ENCODE measurements around the gene UBP1. TPM values are rescaled to one million over a fixed set of nuclear protein-coding genes. Genes with fewer than 3 reads are reported as not detected.

Gene UBP1
- total and polyA plus RNA-seq, 8 donors: 21.0 to 150 (median 67.3) TPM

GRCh38 chr3:33385423-33385822 is 54.8 kb downstream of the UBP1 start:
- no peak for TF ChIP-seq POLR2A (IDR thresholded peaks at IDR 0.05)
- TF ChIP-seq, protein P1, sequence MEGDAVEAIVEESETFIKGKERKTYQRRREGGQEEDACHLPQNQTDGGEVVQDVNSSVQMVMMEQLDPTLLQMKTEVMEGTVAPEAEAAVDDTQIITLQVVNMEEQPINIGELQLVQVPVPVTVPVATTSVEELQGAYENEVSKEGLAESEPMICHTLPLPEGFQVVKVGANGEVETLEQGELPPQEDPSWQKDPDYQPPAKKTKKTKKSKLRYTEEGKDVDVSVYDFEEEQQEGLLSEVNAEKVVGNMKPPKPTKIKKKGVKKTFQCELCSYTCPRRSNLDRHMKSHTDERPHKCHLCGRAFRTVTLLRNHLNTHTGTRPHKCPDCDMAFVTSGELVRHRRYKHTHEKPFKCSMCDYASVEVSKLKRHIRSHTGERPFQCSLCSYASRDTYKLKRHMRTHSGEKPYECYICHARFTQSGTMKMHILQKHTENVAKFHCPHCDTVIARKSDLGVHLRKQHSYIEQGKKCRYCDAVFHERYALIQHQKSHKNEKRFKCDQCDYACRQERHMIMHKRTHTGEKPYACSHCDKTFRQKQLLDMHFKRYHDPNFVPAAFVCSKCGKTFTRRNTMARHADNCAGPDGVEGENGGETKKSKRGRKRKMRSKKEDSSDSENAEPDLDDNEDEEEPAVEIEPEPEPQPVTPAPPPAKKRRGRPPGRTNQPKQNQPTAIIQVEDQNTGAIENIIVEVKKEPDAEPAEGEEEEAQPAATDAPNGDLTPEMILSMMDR (IDR thresholded peaks at IDR 0.05): no peak
- no peak for TF ChIP-seq POLR2AphosphoS5 (IDR thresholded peaks at IDR 0.05)
- TF ChIP-seq EP300 (IDR thresholded peaks at IDR 0.05): no peak
- no peaks in the 10 kb centered on the region for H3K27me3 ChIP-seq
- H3K36me3 ChIP-seq: peaks cover 28 to 87% (median 72%) of the 10 kb centered on the region in 4 donors
- 71 to 82% (median 74%) methylated on average over 5 of the region's 5 CpGs for WGBS, 5 donors
- H3K27ac ChIP-seq: no peak overlapping the region
- intact Hi-C loops (cut with DNase I; ENCODE audit: low total_unique reads): no loop called here
- no peak overlapping the region for H3K4me3 ChIP-seq
- no peaks in the 10 kb centered on the region for H3K4me1 ChIP-seq
- DNase-seq: peak in 1 of 2 donors; percentile 12
- H3K9me3 ChIP-seq: no peaks in the 10 kb centered on the region

DNA sequence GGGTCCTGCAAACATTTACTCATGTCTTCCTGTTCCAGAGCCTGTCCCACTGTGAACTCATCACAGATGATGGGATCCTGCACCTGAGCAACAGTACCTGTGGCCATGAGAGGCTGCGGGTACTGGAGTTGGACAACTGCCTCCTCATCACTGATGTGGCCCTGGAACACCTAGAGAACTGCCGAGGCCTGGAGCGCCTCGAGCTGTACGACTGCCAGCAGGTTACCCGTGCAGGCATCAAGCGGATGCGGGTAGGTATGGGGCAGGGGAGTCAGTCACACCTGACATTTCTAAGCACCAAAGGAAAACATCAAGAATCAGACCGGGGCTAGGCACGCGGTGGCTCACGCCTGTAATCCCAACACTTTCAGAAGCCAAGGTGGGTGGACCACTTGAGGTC is 56.3 kb downstream of the UBP1 start:
- Histone ChIP-seq H3K27ac (no peak overlapping the region), H3K27me3 (no peaks in the 10 kb centered on the region), H3K9me3 (no peaks in the 10 kb centered on the region), H3K4me1 (no peaks in the 10 kb centered on the region), H3K36me3 (peaks cover 16 to 83% (median 61%) of the 10 kb centered on the region in 4 donors), H3K4me3 (no peak overlapping the region)
- no peak for DNase-seq
- intact Hi-C loops (cut with DNase I; ENCODE audit: low total_unique reads): no loop called here
- WGBS, 5 donors: 91 to 99% (median 98%) methylated on average over 12 of the region's 12 CpGs
- TF ChIP-seq, protein P1 (IDR thresholded peaks at IDR 0.05): no peak
- no peak for TF ChIP-seq POLR2A (IDR thresholded peaks at IDR 0.05)
- no peak for TF ChIP-seq POLR2AphosphoS5 (IDR thresholded peaks at IDR 0.05)
- no peak for TF ChIP-seq EP300 (IDR thresholded peaks at IDR 0.05)

GRCh38 chr3:33380653-33381052 is 59.6 kb downstream of the UBP1 start:
- H3K27ac ChIP-seq: no peak overlapping the region
- TF ChIP-seq, protein P1 (IDR thresholded peaks at IDR 0.05): no peak
- no peak for DNase-seq
- H3K36me3 ChIP-seq: peaks cover 9 to 60% (median 41%) of the 10 kb centered on the region in 4 donors
- H3K4me1 ChIP-seq: no peaks in the 10 kb centered on the region
- no peak overlapping the region for H3K4me3 ChIP-seq
- no peaks in the 10 kb centered on the region for H3K27me3 ChIP-seq
- H3K9me3 ChIP-seq: no peaks in the 10 kb centered on the region
- intact Hi-C loops (cut with DNase I; ENCODE audit: low total_unique reads): no loop called here
- 84 to 98% (median 91%) methylated on average over 3 of the region's 3 CpGs for WGBS, 5 donors

DNA sequence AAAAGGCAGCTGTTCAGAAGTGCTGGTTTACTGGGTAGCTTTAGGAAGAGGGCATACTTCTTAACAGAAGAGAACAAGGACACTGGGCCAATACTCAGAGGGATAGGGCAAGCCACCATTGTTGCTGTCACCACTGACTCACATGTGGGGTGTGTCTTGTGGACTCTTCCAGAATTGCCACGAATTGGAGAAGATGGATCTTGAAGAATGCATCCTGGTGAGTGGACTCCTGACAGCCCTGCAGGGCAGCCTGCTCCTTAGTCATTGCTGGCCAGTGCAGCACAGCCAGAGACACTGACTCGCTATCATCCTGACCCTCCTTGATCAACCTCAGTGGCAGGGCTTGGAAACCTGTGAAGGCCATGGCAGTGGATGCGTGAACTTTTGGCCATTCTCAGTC is 62.3 kb downstream of the UBP1 start:
- H3K36me3 ChIP-seq: peaks cover 0 to 52% (median 33%) of the 10 kb centered on the region in 4 donors

More for the DNA sequence above, 62.3 kb downstream of the UBP1 start:
- Histone ChIP-seq H3K4me1 (peaks cover 0 to 3% (median 1%) of the 10 kb centered on the region in 4 donors), H3K4me3 (no peak overlapping the region), H3K27ac (no peak overlapping the region), H3K27me3 (no peaks in the 10 kb centered on the region), H3K9me3 (no peaks in the 10 kb centered on the region)
- no peak for DNase-seq
- intact Hi-C loops (cut with DNase I; ENCODE audit: low total_unique reads): loop anchor here (10.0 kb wide), 2 partner anchors 243 to 423 kb away; partner anchors contain the start of gene CCR4
- WGBS, 5 donors: 86 to 94% (median 92%) methylated on average over 3 of the region's 3 CpGs
- TF ChIP-seq POLR2A (IDR thresholded peaks at IDR 0.05) (no peak), EP300 (IDR thresholded peaks at IDR 0.05) (no peak), POLR2AphosphoS5 (IDR thresholded peaks at IDR 0.05) (no peak)
- TF ChIP-seq, protein P1 (IDR thresholded peaks at IDR 0.05): no peak
